ENCODE results near the gene NELFB.

Gene NELFB

DNA sequence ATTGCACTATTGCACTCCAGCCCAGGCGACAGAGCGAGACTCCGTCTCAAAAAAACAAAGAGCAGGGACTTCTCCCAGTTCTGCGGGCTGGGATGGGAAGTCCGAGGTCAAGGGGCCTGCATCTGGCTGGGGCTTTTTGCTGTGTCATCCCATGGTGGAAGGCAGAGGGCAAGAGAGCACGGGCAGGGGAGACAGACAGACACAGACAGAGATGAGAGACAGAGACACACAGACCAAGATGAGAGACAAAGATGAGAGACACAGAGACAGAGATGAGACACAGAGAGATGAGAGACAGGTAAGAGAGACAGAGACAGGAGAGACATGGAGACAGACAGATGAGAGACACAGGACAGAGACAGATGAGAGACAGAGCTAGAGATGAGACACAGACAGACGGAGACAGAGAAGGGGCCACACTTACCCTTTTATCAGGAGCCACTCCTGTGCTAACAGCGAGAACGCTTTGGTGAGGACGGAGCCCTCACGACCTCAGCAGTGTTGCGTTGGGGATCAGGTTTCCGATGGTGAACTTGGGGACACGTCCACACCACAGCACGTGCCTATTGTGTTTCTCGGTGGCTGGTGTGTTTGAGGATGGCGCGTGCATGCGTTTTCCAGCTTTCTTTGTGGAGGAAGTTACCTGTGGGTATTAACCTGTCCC, 13.5 kb downstream of the NELFB start:
- no peak for DNase-seq

DNA sequence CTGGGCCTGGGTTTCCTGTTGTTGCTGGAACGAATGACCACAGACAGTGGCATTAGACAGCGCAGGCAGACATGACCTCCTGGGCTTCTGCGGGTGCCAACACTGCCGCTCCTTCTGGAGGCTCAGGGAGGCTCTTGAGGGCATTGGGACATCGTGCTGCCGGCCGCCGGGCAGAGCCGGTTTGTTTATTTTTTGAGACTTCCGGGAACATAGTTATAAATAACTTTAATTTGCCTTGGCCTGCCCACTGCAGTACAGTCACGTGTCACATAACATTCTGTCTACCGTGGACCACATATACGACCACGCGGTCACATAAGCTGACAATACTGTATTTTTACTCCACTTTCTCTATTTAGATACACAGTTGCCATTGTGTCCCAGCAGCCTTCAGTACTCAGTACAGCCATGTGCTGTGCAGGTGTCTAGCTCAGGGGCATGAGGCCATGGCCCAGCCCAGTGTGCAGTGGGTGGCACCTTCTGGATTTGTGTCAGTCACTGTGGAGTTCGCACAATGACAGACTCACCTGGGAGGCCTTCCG, 14.2 kb downstream of the NELFB start:
- DNase-seq: no peak

DNA sequence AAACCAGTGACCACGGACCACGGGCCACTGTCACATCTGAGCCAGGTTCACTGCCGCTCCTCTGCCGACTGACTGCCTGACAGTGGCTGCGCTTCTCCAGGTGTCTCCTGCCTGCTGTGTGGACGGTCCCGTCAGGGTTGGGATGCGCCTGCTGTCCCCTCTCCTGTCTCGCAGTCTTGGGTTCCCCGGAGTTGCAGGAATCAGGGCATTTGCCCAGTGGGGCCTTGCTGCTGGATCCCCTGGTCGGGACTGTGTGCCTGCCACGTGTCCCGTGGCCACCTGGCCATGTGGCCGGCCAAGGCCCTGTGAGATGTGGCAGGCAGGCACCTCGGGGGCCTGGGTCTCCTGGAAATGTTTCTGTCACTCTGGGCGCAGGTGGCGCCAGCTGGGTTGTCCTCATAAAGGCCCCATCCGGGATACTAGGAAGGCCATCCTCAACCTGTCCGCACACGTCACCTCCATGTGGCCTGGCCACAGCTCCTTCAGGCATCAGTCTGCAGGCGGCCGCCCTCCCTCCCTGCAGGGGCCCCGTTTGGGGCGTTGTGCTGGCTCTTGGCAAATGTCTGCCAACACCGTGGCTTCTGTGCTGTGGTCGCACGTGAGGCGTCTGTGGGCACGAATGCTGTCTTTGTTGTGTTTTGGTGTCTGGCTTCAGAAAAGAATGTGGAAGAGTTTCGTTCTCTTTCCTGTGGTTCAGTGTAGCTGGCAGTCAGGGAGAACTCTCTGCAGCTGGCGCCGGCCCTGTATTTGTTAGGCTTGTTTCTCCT, 16.0 kb downstream of the NELFB start:
- no peak for DNase-seq

DNA sequence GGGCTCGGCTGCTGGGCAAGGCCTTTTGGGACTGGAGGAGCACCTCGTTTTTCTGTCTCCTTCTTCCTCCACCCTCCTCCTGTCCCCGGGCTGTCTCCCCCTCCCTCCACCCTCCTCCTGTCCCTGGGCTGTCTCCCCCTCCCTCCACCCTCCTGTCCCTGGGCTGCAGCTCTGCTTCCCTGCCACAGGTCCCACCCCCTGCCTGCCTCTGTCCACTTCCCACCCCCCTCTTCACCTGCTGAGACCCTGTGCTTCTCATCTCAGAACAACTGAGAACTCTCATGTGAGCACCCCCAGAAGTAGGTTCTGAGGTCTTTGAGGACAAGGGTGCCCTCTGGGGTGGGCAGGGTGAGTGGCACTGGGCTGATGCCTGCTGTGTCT, 16.6 kb downstream of the NELFB start:
- no peak for DNase-seq

DNA sequence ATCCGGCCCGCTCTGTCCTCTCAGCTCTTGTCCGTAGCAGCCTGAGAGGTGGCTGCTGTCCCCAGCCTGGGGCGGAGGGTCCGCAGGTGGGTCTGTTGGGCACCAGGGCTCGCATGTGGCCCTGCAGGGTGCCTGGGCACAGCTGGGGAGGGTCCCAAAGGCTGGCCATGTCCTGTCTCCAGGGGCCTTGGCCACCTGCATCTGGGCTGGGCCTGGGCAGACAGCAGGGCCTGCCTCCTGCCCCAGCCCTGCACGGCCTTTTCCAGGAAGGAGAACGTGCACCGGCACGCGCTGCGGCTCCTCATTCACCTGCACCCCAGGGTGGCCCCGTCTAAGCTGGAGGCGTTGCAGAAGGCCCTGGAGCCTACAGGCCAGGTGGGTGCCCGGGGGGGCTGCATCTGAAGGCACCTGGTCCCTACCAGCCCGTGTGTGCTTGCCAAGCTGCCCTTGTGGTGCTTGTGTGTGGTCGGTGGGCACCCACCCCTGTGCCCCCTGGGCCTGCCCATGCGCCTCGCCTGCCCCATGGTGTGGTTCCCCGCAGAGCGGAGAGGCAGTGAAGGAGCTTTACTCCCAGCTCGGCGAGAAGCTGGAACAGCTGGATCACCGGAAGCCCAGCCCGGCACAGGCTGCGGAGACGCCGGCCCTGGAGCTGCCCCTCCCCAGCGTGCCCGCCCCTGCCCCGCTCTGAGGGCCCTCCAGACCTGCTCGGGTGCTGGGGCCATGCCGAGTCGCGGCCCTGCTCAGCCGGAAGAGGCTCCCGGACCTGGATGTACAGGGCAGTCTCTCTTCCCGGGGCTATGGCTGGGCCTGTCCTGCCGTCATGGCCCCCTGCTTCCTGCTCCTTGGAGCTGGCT, 17.3 kb downstream of the NELFB start:
- no peak for DNase-seq

DNA sequence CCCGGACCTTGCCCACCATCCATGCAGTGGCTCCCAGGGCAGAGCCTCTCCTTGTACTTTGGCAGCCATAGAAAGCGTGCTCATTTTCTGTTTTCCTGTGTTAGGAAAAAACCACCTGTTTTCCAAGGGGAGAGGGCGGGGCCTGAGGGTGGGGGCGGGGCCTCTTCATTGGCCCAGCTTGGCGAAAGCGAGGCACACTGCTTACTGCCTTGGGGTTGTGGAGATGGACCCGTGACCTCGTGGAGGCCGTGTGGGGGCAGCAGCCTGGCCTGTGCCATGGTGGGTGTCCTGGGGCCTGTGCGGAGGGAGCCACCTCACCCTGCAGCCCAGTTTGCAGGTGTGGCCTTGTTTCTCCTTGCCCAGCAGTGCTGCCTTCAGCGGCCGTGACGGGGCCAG, 18.0 kb downstream of the NELFB start:
- no peak for DNase-seq

DNA sequence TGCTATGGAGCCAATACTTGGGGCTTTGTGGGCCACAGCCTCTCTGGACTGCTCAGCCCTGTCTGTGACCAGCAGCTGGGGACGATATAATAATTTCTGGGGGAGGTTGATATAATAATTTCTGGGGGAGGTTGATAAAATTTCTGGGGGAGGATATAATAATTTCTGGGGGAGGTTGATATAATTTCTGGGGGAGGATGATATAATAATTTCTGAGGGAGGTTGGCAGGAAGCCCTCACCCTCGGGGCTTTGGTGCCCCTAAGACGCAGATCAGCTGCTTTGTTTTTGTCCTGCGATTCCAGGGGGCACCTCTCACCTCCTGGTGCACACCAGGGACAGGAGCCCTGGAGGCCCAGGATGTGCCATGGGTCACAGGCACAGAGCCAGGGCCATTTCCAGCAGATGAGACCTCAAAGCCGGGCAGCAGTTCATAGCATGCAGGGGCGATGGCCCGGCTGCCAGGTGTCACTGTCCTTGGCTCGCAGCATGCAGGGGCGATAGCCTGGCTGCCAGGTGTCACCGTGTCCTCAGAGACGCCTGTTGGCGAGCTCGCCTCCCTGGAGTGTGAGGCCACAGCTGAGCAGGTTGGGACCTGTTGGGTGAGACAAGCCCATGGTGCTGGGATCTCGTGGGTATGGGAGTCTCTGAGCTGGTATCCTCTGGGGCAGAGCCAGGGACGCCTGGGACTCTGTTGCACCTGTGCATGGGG, 18.6 kb downstream of the NELFB start:
- peak; percentile 81 for DNase-seq

DNA sequence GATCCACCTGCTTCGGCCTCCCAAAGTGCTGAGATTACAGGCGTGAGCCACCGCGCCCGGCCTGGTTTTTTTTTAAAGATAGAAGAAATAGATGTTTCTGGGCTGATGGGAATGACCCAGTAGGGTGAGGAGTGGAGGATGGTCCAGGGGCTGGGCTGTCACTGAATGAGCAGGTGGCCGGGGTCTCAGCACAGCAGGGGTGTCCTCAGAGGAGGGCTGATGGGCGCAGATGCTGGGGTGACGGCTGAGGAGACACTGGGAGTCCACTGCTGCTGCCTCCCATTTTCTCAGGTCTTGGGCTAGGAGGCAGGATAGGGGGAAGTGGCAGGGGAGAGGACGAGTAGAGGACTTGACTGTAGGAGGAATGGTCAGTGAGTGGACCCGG, 20.1 kb downstream of the NELFB start:
- DNase-seq: no peak

DNA sequence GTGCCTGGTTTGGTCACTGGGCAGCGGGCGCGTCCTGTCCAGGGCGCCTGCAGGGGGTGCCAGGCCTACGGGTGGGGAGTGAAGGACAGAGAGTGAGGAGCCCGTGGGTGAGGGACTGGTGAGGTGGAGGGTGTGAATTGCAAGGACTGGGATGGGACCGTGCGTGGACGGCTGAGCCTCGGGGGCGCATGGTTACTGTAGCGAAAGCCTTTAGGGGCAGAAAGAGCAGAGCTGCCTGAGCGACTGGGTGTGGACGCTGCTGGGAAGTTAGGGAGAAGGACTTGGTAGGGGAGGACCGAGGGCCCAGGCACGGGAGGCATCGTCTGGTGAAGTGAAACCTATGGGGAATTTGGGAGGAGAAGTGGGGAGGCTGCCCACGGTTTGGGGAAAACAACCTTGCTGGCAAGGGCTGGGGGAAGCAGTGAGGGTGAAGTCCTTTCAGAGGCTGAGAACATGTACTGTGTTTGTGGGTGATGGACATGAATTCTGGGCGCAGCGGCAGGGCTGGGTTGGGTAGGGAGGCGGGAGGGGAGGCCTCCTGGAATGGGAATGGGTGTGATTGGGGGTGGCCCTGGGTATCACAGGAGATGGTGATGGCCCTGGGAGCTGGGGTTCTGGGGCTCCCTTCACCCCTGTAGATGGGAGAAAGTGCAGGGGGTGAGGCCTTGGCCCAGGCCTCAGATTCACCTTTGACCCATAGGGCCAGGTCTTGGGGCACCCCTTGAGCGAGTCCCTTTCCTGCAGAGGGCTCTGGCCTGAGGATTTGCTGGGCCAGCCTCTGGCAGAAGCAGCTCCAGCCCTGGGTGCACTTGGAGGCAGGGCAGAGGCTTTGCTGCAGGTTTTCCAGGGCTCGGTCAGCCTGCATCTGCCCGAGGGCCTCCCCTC, 20.7 kb downstream of the NELFB start:
- no peak for DNase-seq

DNA sequence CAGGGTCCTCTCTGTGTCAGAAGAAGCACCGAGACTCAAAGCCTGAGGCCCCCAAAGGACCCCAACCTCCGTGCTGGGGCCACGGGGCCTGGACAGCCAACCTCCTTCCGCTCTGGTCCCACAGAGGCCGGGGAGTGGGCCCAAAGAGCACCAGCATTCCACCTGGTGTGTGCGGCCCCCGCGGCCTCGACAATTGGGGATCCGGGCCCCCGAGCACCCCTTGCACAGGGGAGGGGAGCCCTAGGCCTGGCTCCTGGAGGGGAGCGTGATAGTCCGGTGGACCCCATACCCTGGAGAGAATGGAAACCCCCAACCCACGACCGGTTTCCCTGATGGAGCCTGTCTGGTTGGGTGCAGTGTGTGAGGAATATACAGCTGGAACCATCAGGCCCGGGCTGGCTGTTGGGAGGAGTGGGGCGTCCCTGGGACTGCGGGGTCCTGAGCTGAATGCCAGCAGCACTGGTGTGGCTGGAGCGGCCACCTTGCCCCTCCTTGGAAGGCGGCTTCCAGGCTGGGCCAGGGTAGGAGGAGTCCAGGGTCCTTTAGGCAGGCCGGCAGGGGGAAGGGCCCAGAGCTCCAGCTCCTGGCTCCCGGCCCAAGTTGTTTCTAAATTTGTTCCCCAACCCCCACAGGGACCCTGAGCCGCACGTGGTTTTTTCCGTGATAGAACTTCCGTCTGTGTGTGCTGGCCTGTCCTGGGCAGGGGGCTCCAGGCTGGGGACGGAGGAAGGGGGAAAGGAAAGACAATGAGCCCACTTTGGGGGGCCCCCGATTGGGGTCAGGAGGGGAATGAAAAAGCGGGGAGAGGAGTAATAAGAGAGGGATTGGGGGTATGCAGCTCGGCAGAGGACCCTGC, 21.6 kb downstream of the NELFB start:
- no peak for DNase-seq

DNA sequence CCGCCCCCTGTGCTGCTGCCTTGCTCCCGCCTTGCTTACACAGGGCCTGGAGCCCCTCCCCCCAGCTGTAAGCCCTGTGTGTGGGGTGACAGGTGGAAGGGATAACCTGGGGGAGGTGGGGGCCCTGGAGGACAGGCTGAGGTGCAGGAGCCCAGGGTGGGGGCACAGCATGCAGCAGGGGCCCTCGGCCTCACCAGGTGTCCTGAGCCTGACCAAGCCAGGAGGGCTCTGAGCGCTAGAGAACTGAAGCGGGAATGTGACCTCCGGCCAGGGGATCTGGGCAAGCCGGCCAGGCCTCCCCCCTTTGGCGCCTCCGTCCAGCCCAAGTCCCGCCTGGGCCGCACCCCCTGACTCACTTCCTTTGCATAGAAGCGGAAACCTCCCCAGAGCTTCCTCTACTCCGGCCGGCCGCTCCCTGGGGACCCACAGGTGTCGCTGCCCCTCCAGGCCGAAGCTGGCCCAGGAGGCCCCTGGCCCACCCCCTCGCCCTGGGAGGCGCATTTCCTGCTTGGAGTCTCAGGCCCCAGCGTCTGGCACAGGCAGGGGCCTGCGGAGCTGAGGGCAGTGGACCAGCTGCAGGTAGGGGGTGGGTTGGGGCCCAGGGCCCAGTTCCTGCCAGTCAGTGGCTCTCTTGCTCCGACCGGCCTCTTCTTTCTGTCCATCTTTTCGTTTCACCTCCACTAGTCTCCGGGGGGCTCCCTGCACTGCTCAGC, 22.4 kb downstream of the NELFB start, which contains the start of gene TOR4A:
Gene TOR4A (plus strand): TSS at position 398 of the 713 bp plus-strand sequence. CDS start 964 bp downstream, outside the sequence.
- no peak for DNase-seq

DNA sequence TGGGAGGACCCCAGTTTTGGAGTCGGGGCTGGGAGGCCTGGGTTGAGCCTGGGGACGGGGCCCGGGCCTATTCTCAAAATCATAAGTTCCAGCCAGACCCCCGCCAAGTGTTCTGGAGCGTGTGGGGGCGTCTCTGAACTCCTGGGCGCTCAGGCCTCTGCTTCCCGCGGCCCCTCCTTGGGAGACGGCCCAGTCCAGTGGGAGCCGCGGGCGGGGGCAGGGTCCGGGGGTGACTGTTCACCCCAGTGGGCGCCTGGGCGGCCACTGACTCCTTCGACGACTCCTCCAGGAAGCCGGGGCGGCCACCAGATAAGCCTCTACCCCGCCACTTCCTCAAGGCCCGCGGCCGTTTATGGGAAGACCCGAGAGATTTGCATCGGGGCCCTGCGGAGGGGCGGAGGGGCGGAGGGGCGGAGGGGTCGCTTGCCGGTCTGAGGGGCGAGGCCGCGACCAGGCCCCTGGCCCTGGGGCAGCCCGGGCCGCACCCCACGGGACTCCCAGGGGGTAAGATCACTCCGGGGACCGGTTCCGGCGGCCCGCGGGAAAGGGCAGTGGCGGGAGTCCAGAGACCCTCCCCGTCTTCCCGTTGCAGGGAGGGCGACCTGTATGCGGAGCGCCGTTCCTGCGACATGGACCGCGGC, 23.1 kb downstream of the NELFB start:
- no peak for DNase-seq

DNA sequence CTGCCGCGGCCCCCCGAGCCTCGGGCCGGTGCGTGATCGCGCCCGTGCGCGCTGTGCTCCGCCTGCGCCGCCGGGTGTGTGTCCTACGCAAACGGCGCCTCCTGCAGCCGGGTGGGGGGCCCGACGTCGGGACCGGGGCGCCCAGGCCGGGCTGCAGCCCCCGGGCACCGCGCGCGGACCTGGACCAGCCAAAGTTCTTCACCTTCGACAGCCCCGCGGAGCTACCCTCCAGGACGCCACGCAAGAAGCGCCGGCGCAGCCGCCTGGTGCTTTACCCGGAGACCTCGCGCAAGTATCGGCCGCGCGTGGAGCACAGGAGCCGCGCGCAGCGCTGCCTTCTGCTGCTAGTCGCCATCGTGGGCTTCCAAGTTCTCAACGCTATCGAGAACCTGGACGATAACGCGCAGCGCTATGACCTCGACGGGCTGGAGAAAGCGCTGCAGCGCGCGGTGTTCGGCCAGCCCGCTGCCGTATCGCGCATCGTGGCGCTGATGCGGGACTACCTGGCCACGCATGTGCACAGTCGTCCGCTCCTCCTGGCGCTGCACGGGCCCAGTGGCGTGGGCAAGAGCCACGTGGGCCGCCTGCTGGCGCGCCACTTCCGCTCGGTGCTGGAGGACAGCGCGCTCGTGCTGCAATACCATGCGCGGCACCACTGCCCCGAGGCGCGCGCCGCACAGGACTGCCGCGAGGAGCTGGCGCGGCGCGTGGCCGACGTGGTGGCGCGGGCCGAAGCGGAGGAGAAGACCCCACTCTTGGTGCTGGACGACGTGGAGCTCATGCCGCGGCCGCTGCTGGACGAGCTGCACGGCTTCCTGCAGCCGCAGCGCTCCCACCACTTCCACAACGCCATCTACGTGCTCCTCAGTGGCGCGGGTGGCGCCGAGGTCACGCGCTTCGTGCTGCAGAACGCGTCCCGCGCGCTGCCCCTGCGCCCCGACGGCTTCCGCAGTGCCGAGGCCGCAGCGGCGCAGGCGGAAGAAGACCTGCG, 23.9 kb downstream of the NELFB start:
- no peak for DNase-seq

DNA sequence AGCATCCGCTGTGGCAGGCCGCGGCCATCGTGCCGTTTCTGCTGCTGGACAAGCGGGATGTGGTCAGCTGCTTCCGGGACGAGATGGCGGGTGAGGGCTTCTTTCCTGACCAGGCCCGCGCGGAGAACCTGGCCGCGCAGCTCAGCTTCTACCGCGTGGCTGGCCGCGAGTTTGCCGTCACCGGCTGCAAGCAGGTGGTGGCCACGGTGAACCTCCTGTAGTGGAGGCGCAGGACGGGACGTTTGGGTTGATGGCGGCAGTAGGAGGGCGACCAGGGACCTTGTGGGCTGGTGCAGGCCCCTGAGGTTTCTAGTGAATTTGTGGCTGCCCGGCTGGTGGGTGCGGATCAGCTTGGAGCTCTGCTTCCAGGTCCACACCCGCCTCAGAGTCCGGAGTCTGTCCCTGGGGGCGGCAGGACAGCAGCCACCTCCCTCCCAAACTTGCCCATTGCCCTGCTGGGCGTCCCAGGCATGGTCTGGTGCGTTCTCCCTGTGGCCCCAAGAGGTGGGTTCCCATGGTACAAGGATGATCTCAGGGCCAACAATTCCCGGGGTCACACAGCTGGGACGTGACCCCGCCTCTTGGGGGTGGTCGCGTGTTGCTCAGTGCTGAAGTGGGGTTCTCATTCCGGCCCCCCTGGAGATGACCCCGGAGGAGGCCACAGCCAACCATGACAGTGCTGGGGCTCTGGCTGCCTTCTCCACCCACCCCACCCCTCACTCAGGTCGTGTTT, 24.8 kb downstream of the NELFB start:
- DNase-seq: no peak

DNA sequence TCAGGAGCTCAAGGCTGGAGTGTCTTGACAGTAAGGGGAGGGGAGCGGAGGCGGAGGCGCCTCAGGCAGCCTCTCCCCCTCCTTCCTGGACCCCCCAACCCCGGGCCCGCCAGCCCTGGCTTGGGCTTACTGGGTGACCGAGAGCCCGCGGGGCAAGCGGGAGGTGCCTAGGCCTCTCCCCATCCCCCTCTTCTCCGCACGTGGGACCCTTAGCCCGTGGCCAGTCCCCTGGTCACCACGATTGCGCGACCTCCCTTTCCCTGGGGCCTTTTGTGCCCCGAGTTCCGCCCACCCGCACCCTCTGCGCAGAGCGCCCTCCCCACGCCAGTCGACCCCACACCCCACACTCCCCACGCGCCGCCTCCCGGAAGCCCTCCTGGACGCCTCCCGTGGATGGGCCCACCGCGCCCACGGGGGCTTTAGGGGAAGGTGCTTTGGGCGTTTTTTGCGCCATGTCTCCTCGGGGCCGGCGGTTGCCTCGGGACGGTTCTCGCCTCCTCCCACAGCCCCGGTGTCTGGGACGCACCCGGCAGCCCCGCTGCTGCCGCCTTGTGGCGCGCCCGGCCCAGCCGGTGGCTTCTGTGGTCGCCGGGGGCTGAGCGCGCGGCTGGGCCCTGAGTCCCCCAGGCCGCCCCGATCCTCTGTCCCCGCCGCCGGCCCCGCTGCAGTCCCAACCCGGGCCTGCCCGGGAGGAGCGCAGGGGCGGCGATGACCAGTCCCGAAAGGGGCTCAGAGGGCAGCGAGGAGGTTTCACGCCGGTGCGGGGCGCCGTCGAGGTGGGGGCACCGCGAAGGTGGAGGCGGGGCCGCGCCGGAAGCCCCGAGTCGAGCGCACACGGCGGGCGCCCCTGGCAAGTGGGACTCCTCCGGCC, 25.6 kb downstream of the NELFB start:
- DNase-seq: no peak

DNA sequence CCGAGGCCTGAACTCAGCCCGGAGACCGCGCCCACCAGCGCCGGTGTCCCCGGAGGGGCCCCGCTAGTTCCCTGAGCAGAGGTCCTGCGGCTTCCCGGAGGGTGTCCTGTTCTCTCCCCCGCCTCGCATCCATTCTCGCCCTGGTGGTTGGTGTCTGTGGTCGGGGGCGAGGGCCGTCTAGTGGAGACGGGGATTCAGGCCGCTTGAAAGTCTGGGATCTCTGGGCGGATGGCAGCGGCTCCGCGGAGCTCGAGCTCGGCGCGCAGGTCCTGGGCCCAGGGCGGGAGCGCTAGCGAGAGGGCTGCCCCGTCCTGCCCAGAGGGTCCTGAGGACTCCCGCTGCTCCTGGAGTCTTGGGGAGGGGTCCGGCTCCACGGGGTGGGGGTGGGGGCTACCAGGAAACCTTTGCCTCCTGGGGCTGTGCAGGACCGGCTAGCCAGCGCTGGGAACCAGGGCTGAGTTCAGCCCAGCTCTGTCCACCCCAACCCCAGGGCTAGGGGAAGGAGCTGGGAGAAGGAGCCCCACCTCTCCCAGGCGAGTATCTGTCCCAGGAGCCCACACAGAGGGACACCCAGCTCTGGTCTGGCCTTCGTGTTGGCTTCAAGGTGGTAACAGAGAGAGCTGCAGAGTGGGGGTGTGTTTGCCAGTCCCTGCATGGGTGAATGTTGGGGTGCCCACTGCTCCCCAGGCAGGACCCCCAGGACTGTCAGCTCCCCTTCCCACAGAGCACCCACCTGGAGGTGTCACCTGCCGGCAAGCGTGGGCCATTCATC, 26.4 kb downstream of the NELFB start:
- DNase-seq: no peak

Data from NCI-H1105 treated with DMSO at 0.1 percent for 48 hours (cell line).